IPS-NIHi11 (cell line): ENCODE measurements around the gene BBX.
A peak's percentile ranks its signal among the peaks of the same experiment; 100 is the strongest.

Source experiments
- DNase-seq: peaks from one replicate; pipeline ENCODE4 v3.0.0; 2012; ENCODE audit warnings: mixed read lengths, low spot score

The BBX gene

GRCh38 chr3:107522510-107523288 lies at the start of gene BBX:
Gene BBX (plus strand): TSS chr3:107522962. CDS start chr3:107710461, 187,499 bp downstream.
- DNase-seq = peak; percentile 86

- no peak for DNase-seq
Measured at GRCh38 chr3:107476462-107476861, 46.3 kb upstream of the BBX start.

- no peak for DNase-seq
Measured at GRCh38 chr3:107487490-107487889, 35.3 kb upstream of the BBX start.

GRCh38 chr3:107488942-107489341 lies 33.8 kb upstream of the BBX start:
- DNase-seq = no peak

GRCh38 chr3:107493134-107493533 lies 29.6 kb upstream of the BBX start:
- DNase-seq = no peak

GRCh38 chr3:107496855-107497254 lies 25.9 kb upstream of the BBX start:
- no peak for DNase-seq

GRCh38 chr3:107498646-107499045 lies 24.1 kb upstream of the BBX start:
- no peak for DNase-seq

- DNase-seq = no peak
Measured at GRCh38 chr3:107506458-107506857, 16.3 kb upstream of the BBX start.

- no peak for DNase-seq
Measured at GRCh38 chr3:107508331-107508730, 14.4 kb upstream of the BBX start.

GRCh38 chr3:107512108-107512507 lies 10.7 kb upstream of the BBX start:
- no peak for DNase-seq

- DNase-seq = no peak
Measured at GRCh38 chr3:107514453-107514852, 8.3 kb upstream of the BBX start.

GRCh38 chr3:107516475-107516874 lies 6.3 kb upstream of the BBX start:
- DNase-seq = no peak

GRCh38 chr3:107520535-107520934 lies 2.2 kb upstream of the BBX start:
- DNase-seq = no peak

- DNase-seq = no peak
Measured at GRCh38 chr3:107521469-107522059, 1.2 kb upstream of the BBX start.

GRCh38 chr3:107523289-107523538 lies 452 bp downstream of the BBX start:
- peak; percentile 50 for DNase-seq

- peak; percentile 30 for DNase-seq
Measured at GRCh38 chr3:107523539-107524325, 970 bp downstream of the BBX start.

GRCh38 chr3:107524326-107524840 lies 1.6 kb downstream of the BBX start:
- no peak for DNase-seq

GRCh38 chr3:107524841-107525643 lies 2.3 kb downstream of the BBX start:
- DNase-seq = peak; percentile 49

GRCh38 chr3:107525644-107526305 lies 3.0 kb downstream of the BBX start:
- peak; percentile 14 for DNase-seq

- no peak for DNase-seq
Measured at GRCh38 chr3:107531917-107532469, 9.2 kb downstream of the BBX start.

- DNase-seq = no peak
Measured at GRCh38 chr3:107540857-107541256, 18.1 kb downstream of the BBX start.
